Endothelial cell of umbilical vein (primary cell): ENCODE data around the gene MYOCD. TPM values are rescaled to one million over a fixed set of nuclear protein-coding genes. Genes with fewer than 3 reads are reported as not detected.

Experiments
- BruUV-seq: library from RNA; stranded (reverse); fragments of 400-500 nt; replicated peaks from 2 replicates; lab custom pipeline; 2021; lab: Mats Ljungman, UMichigan
- CTCF ChIA-PET: fragments of 300-600, 350-600 bp; sonication (Branson Sonifier 250); formaldehyde crosslinking; loops from one replicate; lab custom pipeline; 2021; ENCODE audit warnings: antibody characterized with exemption, inconsistent platforms; lab: Charles Lee
- POLR2A ChIA-PET: fragments of 300-600, 350-600 bp; sonication (Branson Sonifier 250); formaldehyde crosslinking; loops from one replicate; lab custom pipeline; 2021; ENCODE audit warnings: antibody characterized with exemption, inconsistent platforms; lab: Charles Lee
- DNase-seq: peaks from one replicate; pipeline ENCODE4 v3.0.0-alpha.2; 2011; ENCODE audit warnings: low read depth, low spot score
- FAIRE-seq: peaks from 2 replicates; lab custom pipeline; 2011; peaks lifted over from hg19 to GRCh38; lab: Jason Lieb, UNC
- H2AFZ ChIP-seq: 2 replicates; pipeline ENCODE4 v1.6.0; 2012; ENCODE audit warnings: low read depth, low read length, control low read depth, inconsistent platforms
- H3K27ac ChIP-seq: 2 replicates; pipeline ENCODE4 v1.5.1; 2011; ENCODE audit warnings: low read depth, mild to moderate bottlenecking, control low read depth, low read length, moderate library complexity; ENCODE audit not compliant: insufficient read depth
- H3K27me3 ChIP-seq, 2 experiments: 2 replicates each; pipeline versions ENCODE4 v1.6.0 to v1.6.1; 2011; ENCODE audit warnings: low read length in 2 of 2, mixed read lengths in 1 of 2; ENCODE audit not compliant: control insufficient read depth in 2 of 2, insufficient read depth in 2 of 2
- H3K36me3 ChIP-seq, 2 experiments: 2 replicates in 1 of 2; 3 replicates in 1 of 2; pipeline ENCODE4 v1.5.1; 2011; ENCODE audit warnings: low read length in 2 of 2, mild to moderate bottlenecking in 1 of 2, moderate library complexity in 1 of 2; ENCODE audit not compliant: control insufficient read depth in 2 of 2, insufficient read depth in 2 of 2; ENCODE audit errors: extremely low read depth in 1 of 2
- H3K4me1 ChIP-seq: 3 replicates; pipeline ENCODE4 v1.5.1; 2011; ENCODE audit warnings: mild to moderate bottlenecking, low read length; ENCODE audit not compliant: control insufficient read depth, insufficient read depth; ENCODE audit errors: extremely low read depth
- H3K4me2 ChIP-seq: 2 replicates; pipeline ENCODE4 v1.6.1; 2011; ENCODE audit warnings: low read length, control low read depth, mixed read lengths; ENCODE audit not compliant: insufficient read depth
- H3K4me3 ChIP-seq, 3 experiments: fragments of 200-600 bp in 1 of 3; sonication (generic), shearing (Covaris generic) in 1 of 3; replicated peaks in 1 of 3; 2 replicates each; pipeline ENCODE4 v1.5.1; 2011 to 2016; ENCODE audit warnings: control low read depth in 3 of 3, low read length in 3 of 3, mild to moderate bottlenecking in 2 of 3, inconsistent platforms in 1 of 3, low read depth in 1 of 3, moderate library complexity in 1 of 3; ENCODE audit not compliant: insufficient read depth in 1 of 3
- H3K79me2 ChIP-seq: 2 replicates; pipeline ENCODE4 v1.6.0; 2012; ENCODE audit warnings: low read length, inconsistent platforms; ENCODE audit not compliant: control insufficient read depth, insufficient read depth
- H3K9ac ChIP-seq: replicated peaks from 2 replicates; pipeline ENCODE3; 2011; ENCODE audit warnings: low read length, control low read depth; ENCODE audit not compliant: insufficient read depth; ENCODE audit errors: extremely low read depth
- H3K9me1 ChIP-seq: replicated peaks from 3 replicates; pipeline ENCODE4 v1.6.0; 2011; ENCODE audit warnings: mild to moderate bottlenecking, low read length; ENCODE audit not compliant: control insufficient read depth, insufficient read depth; ENCODE audit errors: extremely low read depth
- H3K9me3 ChIP-seq: replicated peaks from 2 replicates; pipeline ENCODE4 v1.5.1; 2012; ENCODE audit warnings: low read length, inconsistent platforms; ENCODE audit not compliant: control insufficient read depth, insufficient read depth
- H4K20me1 ChIP-seq: replicated peaks from 2 replicates; pipeline ENCODE3; 2011; ENCODE audit warnings: mild to moderate bottlenecking, low read length; ENCODE audit not compliant: control insufficient read depth, insufficient read depth; ENCODE audit errors: extremely low read depth
- EZH2 ChIP-seq: IDR thresholded peaks from 2 replicates; pipeline ENCODE4 v1.6.1; 2012; ENCODE audit warnings: borderline replicate concordance, low read depth, mild to moderate bottlenecking, moderate library complexity, low read length, inconsistent platforms; ENCODE audit not compliant: severe bottlenecking
- FOS ChIP-seq: IDR thresholded peaks from 2 replicates; pipeline ENCODE4 v1.6.1; 2011; ENCODE audit warnings: mild to moderate bottlenecking, low read length, moderate library complexity, borderline replicate concordance; ENCODE audit not compliant: insufficient read depth
- GATA2 ChIP-seq: IDR thresholded peaks from 2 replicates; pipeline ENCODE4 v1.7.0; 2011; ENCODE audit warnings: low read depth, mild to moderate bottlenecking, moderate library complexity, mixed read lengths, low read length; ENCODE audit not compliant: insufficient read length, insufficient read depth
- JUN ChIP-seq: IDR thresholded peaks from 2 replicates; pipeline ENCODE4 v1.6.1; 2011; ENCODE audit warnings: borderline replicate concordance, low read depth; ENCODE audit not compliant: insufficient read length, insufficient read depth
- MAX ChIP-seq: IDR thresholded peaks from 2 replicates; pipeline ENCODE4 v1.6.1; 2011; ENCODE audit not compliant: insufficient read depth, insufficient read length
- MYC ChIP-seq: IDR thresholded peaks from one replicate; pipeline ENCODE4 v1.6.1; 2011; ENCODE audit warnings: mild to moderate bottlenecking, low read depth, low read length
- POLR2A ChIP-seq: IDR thresholded peaks from 2 replicates; pipeline ENCODE4 v1.6.1; 2012; ENCODE audit warnings: low read depth, mild to moderate bottlenecking, control low read depth, low read length
- POLR2AphosphoS5 ChIP-seq: IDR thresholded peaks from 2 replicates; pipeline ENCODE4 v1.6.1; 2012; ENCODE audit warnings: low read depth, mild to moderate bottlenecking, control low read depth, low read length, moderate library complexity; ENCODE audit not compliant: insufficient read depth
- dilution Hi-C: fragments of 300-500 bp; cut with MboI; formaldehyde crosslinking; loops from one replicate; pipeline ENCODE4 v1.15.0; 2019; ENCODE audit warnings: low sequenced_read_pairs; ENCODE audit not compliant: extremely low pct_ligation_motif_present
- intact Hi-C: fragments of 100-400 bp; cut with micrococcal nuclease; formaldehyde crosslinking; loops from one replicate; pipeline ENCODE4 v1.10.0; 2022
- polyA plus RNA-seq, 4 experiments: library from polyadenylated mRNA; depleted of rRNA in 3 of 4; stranded (reverse) in 3 of 4; unstranded in 1 of 4; fragments of >200 nt; gene quantifications; 2 replicates each; pipeline versions ENCODE4 v1.2.1 to v1.2.3, GENCODE V29; 2011 to 2012; ENCODE audit warnings: missing spikeins in 1 of 4
- total RNA-seq: library from RNA; stranded (reverse); gene quantifications from 2 replicates; pipeline ENCODE4 v1.2.3, GENCODE V29; 2021
- TF ChIP-seq, protein P1 (sequence below), 2 donors: IDR thresholded peaks; 1 replicate in 1 of 2; 2 replicates in 1 of 2; pipeline ENCODE4 v1.5.1; 2011; ENCODE audit warnings: low read length in 2 of 2, mild to moderate bottlenecking in 2 of 2, moderate library complexity in 2 of 2, control low read depth in 1 of 2, inconsistent platforms in 1 of 2, low read depth in 1 of 2; ENCODE audit not compliant: insufficient read depth in 1 of 2; ENCODE audit errors: extremely low read depth in 1 of 2

The MYOCD gene
- total and polyA plus RNA-seq, 2 donors (not counting 3 experiments of a cell fraction or from before 2014, with no cell fraction given) = not detected

- no peaks in the 10 kb centered on the region for H3K9me1 ChIP-seq
- H2AFZ ChIP-seq = no peak overlapping the region
- H3K9ac ChIP-seq = no peak overlapping the region
- TF ChIP-seq POLR2A = no peak
- no peak for TF ChIP-seq GATA2
- no peak for TF ChIP-seq FOS
- no peak for TF ChIP-seq JUN
- TF ChIP-seq EZH2 = no peak
- no peak for TF ChIP-seq MAX
- TF ChIP-seq, protein P1, sequence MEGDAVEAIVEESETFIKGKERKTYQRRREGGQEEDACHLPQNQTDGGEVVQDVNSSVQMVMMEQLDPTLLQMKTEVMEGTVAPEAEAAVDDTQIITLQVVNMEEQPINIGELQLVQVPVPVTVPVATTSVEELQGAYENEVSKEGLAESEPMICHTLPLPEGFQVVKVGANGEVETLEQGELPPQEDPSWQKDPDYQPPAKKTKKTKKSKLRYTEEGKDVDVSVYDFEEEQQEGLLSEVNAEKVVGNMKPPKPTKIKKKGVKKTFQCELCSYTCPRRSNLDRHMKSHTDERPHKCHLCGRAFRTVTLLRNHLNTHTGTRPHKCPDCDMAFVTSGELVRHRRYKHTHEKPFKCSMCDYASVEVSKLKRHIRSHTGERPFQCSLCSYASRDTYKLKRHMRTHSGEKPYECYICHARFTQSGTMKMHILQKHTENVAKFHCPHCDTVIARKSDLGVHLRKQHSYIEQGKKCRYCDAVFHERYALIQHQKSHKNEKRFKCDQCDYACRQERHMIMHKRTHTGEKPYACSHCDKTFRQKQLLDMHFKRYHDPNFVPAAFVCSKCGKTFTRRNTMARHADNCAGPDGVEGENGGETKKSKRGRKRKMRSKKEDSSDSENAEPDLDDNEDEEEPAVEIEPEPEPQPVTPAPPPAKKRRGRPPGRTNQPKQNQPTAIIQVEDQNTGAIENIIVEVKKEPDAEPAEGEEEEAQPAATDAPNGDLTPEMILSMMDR (IDR thresholded peaks at IDR 0.05; ENCODE audit: extremely low read depth in 1 of 2, insufficient read depth in 1 of 2, low read depth in 1 of 2, low read length in 2 of 2) = no peak
- TF ChIP-seq POLR2AphosphoS5 = no peak
- TF ChIP-seq MYC = no peak
- DNase-seq (no peak), FAIRE-seq (no peak)
- H3K9me3 ChIP-seq = no peaks in the 10 kb centered on the region
- POLR2A ChIA-PET = no interaction called here
- no TSS peak for BruUV-seq
- no peak overlapping the region for H3K4me3 ChIP-seq
- H3K79me2 ChIP-seq = no peaks in the 10 kb centered on the region
- no peaks in the 10 kb centered on the region for H3K4me1 ChIP-seq
- H3K36me3 ChIP-seq = no peaks in the 10 kb centered on the region
- CTCF ChIA-PET = no interaction called here
- intact Hi-C loops (no loop called here), dilution Hi-C loops (no loop called here)
- H3K4me2 ChIP-seq = no peak overlapping the region
- no peaks in the 10 kb centered on the region for H4K20me1 ChIP-seq
- no peak overlapping the region for H3K27ac ChIP-seq
- H3K27me3 ChIP-seq = no peaks in the 10 kb centered on the region
Measured at GRCh38 chr17:12683299-12683698, 17.6 kb downstream of the MYOCD start.
